Fibroblast of skin of back (primary cell): Measurements from ENCODE around the gene S100A11.

Experiments
- DNase-seq: peaks from one replicate; pipeline ENCODE4 v3.0.0-alpha.2; 2013

S100A11 gene

DNA sequence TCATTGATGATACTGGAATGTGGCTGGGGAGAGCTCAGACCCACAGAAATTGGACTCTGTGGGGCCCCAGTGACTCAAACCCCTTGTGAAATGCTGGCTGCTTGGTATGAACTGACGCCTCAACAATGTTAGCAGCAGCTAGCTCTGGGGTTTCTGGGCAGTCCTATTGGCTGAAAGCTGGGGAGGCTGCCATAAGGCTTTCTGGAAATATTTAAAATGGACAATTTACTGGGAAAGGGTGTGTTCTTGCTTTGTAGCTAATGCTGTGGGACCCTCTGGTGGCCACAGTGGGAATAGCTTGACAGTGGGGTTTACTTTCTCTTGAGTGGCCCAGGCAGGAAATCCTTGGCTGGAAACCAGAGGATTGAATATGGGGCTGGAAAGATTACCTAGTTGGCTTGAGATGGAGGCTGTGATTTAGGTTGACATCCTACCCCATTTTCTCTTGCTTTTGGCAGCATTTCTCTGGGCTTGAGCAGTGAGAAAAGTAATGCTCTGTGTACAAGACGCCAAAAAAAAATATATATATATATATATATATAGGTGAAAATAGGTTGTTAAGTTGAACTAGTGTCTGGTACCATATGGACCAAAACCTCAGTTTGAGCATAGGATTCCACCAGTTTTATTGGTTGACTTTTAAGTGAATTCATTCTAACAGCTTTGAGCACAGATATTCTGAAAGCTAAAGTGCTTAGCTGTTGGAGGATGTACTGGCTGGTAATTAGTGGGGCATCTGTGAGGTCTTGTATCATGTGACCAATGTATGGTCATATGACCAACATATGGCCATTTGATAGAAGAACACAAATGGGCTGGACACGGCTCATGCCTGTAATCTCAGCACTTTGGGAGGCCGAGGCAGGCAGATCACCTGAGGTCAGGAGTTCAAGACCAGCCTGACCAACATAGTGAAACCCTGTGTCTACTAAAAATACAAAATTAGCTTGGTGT lies 34.9 kb downstream of the S100A11 start:
- peak; percentile 87 for DNase-seq

DNA sequence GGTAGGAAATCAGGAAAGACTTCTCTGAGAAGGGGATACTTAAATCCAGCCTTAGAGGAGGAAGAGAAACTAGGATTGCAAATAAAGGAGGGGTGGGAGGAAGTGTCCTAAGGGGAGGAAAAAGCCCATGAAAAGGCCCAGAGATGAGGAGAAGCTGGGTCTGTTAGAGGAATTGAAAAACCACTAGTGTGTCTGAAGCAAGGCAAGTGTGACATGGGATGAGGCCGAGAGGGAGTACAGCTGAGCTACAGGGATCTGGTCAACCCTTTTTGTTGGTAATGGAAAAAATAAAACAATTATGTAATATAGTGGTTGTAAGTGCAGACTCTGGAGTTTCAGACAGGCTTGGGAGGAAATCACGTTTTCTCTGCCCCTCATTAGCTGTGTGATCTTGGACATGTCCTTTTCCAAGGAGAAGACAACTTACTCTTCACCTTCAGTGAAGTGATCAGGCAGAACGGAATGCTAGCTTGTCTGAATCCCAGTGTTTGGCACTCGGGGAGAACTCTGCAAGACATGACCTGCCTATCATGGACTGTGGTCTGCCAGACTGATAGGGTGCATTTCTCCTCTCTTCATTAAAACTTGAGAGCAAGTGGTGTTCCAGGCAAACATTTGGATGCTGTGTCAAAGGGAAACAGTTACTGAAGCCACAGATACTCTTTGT lies 35.7 kb downstream of the S100A11 start:
- no peak for DNase-seq

DNA sequence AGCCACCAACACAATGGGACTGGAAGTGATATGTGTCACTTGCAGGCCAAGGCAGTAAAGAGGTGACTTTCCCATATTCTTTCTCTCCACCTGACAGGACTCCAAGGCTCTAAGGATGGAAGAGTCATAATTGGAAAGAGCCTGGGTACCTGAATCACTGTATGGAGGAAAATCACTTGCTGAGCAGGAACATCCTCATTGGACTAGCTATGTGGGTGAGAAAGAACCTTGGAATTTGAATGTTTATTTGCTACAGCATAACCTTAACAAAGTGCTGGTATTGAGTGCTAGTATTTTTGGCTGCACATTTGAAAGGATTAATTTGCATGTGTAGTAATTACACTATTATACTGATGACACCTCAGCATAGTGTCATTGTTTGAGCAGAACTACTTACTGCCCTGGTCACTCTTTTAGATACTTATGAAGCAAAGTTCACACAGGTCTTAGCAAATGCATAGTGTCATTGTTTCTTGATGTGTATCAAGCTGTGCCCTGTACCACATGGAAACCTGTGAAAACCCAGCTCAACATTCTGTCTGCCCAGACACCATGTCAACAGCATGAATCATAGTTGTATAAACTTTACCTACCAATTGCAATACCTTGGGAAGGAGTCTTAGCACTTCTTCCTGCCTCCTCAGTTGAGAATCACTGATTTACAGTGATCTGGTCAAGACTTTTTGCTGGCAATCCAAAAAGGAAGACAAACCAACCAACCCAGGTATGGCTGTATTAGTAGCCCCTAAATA lies 38.0 kb downstream of the S100A11 start:
- DNase-seq = no peak

DNA sequence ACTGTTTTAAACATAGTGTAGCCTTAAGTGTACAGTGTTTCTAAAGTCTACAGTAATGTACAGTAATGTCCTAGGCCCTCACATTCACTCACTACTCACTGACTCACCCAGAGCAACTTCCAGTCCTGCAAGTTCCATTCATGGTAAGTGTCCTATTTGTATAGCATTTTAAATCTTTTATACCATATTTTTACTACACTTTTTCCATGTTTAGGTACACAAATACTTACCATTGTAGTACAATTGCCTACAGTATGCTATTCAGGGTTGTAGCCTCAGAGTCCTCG lies 39.6 kb downstream of the S100A11 start:
- DNase-seq = no peak

DNA sequence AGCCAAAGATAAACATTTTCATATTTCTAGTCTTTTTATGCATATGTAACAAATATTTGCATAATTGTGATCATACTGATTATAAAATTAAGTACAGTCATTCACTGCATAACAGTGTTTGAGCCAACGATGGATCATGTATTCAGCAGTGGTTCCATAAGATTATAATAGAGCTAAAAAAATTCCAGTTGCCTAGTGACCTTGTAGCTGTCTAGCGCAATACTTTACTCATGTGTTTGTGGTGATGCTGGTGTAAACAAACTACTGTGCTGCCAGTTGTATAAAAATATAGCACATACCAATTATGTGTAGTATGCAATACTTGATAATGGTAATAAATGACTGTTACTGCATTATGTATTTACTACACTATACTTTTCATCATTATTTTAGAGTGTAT lies 41.0 kb downstream of the S100A11 start:
- no peak for DNase-seq

DNA sequence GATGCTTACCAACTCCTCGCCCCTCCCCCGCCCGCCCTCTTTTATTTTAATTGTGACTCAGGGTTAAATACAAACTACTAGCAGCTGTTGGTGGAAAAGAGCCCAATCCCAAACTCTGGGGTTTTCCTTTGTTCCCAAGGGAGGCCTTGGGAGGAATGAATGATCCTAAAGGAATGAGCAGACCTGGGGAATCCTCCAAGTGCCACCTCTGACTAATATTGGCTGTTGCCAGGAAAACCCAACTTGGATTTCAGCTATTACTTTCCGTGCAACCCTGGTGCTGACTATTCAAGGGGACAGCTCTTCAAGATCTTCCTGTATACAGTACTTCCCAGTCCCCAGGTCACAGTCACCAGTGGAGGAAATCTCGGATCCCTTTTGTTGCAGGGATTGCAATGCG lies 41.8 kb downstream of the S100A11 start:
- DNase-seq = peak; percentile 100

DNA sequence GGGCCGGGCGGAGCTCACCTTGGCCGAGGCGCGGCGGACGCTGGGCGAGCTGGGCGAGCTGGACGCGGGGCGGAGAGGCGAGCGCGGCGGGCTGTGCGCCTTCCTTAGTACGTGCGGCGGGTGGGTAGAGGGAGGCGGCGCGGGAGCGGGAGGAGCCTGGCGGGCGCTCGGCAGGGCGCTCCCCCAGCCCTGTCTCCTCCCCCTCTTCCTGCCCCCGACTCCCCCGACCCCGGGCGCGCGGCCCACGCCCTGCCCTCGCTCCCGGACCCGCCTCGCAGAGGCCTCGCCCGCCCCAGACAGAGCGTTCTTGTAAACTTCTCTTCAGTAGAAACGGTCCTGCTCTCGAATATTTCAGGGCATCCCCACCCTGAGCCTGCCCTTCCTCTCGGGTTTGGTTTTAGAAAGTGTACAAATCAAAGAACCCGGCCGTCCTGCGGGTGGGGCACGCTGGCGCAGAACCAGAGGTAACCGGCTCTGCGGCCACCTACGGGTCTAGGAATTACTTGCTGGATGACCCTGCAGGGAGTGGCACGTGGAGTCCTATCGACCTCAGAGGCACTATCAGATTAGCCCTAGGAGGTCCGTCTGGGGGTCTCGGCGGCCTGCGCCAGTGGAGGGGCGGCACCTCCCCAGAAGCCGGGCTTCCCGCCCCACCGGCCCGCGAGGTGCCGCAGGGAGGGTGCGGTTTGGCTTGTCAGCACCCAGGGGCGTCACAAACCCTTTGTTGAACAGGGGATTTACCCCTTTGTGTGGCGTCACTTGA lies 42.9 kb downstream of the S100A11 start, which contains the start of gene S100A10:
S100A10 (minus strand) TSS at position 126 of the 763 bp plus-strand sequence. CDS start 7,629 bp downstream, outside the sequence.
- peak; percentile 85 for DNase-seq

DNA sequence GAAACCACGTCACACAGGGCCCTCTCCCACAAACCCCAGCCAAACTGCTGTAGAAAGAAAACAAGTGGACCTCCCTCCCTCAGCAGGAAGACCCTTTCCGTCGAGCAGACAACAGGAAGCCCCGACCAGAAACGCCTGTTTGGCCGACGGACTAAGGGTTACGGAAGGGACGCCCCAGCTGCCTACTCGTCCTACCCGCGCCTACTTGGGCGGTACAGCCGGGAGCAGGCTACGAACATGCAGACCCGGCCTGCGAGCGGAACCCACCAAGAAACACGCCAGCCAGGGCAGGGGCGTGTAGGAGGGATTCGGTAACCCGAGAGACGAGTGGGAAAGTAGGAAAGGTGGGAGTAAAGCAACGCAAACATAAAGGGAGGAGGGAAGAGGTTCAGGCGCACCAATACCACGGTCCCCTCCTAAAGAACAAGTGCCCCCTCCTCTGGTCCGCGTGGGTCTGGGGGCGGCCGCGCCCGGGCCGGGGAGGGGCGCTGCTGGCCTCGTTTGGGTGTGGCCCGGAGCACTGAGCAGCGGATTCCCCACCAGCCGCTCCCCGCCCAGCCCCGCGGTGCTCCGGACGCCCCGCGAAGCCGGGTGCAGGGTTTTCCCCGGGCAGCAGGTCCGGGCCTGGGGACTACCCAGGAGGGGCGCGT lies 43.6 kb downstream of the S100A11 start:
- DNase-seq = peak; percentile 47

DNA sequence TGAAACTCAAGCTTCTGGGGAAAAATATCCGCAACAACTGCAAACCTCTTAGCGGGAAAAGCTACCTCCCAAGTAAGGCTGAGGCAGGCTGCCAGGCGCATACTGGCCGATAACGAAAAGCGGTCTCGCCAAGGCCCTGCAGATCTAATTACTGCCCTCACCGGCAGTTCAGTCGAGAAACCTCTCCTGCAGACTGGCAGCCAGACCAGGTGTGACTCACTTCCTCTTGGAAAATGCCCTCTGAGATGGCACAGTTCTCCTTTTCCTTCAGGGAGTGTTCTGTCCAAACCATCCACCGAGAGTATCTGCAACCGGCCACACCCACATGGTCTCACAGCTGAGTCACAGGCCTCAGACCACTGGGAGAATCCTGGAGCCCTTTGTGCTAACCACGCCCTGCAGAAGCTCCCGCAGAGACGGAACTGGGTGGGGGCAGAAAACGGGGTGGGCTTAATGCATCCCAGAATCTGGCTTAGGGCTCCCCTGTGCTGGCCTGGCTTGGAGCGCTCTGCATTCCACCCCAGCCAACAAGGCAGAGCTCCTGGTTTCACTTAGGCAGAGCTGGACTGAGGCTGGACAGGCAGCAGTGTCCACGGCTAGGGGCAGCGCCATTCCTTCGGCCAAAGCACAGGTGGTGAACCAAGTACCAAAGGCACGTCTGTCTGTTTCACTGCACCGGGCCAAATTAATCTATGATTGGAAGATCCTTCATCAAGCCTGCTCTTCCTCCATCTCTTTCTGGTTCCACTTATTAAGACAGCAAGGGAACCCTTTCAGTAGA lies 44.3 kb downstream of the S100A11 start:
- peak; percentile 97 for DNase-seq

DNA sequence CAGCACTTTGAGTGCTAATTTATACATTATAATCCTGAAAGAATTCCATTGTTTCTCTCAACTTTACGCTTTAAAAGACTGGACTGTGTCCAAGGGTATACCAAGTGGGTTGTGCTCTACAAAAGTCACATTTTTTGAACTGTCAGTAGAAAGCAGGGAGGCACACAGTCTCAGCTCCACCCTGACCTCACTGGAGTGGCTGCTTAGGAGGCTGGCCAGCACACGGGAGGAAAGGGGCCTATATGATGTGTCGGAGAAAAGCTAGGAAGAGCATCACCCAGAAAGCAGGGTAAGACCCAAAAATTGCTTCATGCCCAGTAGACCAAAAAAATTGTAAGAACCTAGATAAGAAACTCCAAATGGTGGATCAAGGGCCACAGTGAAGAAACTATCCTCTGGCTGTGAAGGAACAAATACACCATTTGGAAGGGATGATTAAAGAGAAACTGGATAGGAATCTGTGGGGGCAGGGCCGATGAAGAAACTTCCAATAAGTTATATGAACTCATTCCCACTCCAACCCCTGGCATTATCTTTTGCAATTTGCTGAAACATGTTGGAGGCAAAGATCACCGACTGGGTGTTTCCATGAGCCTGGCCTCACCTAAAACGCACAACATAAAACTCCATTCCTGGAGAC lies 45.0 kb downstream of the S100A11 start:
- no peak for DNase-seq

DNA sequence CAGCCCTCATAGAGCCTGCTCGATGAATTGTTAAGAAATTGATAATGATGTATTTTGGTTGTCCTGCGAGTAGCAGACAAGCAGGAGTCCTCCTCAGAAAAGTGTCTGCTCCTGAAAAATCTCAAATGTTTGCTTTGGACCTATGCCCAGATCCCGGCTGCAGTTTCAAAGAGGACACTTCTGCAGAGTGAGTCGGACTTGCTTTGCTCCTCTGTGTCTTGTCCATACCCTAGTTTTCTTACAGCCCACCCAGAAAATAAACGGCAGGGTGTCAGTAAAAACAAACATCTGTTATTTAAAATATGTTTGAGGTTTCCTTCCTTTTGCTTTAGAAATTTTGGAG lies 46.0 kb downstream of the S100A11 start:
- peak; percentile 87 for DNase-seq

DNA sequence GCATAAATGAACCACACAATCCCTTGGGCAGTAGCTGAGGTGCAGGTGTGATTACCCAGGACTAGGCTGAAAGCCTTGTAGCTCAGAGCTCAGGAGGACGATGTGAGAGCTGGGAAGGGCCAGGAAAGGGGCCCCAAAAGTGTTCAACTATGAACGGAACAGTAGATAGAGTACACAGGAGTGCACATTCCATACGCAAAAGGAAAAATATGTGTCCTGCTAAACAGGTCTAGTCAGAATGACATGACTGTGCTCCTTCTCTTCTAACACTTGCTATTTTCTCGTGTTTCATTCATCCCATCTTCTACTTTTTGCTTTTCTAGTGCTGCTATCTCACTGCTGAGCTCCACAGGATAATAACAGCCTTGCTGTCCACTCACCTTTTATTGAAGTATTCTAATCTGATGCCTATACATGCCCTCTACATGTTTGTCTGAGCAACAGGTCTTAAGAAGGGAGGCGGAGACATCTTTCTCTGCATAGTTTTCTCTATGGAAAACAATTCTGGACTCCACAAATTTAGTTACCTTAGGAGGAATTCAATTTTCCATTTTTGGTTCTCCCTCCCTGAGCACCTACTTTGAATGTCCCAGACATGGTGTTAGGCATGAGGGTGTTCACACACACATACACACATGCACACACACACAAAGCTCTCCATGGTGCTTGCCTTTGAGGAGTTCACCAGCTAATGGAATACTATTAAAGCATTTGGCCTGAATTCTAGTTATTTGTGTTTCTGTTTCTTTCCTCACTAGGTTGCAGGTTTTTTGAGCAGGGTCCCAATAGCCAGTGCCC lies 46.5 kb downstream of the S100A11 start:
- no peak for DNase-seq

DNA sequence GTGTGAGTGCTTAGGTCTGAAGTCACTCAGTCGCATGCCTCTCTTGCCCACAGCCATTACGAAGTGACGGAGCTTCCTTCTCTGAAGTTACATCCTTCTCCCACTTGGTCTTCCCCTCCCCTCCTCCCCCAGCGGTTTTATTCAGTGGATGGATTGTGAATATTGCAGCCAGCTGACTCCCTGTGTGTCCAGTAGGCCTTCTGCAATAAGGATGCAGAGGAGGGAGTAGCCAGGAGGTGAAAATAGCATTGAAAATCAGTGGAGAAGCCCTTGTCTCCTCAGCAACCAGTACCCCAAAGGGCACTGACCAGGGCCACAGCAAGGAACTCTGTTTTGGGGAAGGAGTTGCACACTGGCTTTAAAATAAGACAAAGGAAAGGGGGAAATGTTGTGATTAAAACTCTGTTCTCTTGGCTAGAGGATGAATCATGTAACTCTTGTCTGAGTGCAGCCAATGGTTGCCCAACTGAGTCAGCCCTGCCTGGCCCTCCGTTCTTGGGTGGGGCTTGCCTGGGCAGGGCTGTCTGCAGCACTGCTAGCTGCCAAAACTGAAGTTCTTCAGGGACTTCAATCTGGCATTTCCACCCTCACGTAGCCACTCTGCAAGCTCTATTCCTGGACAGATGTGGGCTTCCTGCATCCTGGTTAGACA lies 47.5 kb downstream of the S100A11 start:
- peak; percentile 93 for DNase-seq

DNA sequence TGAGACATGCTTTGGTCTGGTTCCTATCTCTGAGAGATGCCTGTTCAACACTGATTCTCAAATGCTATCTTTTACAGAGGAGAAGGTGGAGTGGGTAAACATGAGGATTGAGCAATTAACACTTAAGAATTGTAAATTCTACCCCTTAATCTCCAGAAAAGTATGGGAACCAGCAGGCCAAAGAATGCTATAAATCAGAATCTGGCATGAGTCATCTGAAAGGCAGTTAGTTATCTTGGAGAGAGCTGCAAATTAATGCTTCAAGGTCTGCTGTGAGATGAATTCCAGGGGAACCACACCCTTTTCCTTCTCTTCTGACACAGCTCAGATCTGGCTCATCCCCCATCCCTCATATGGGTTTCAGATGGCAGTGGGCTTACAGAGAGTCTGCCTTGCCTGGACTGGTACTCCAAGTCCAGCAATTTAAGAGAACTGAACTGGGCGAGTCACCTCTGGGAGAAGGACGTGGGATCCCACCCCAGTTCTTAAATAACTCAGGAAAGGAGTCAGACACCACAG lies 48.3 kb downstream of the S100A11 start:
- DNase-seq = peak; percentile 97

DNA sequence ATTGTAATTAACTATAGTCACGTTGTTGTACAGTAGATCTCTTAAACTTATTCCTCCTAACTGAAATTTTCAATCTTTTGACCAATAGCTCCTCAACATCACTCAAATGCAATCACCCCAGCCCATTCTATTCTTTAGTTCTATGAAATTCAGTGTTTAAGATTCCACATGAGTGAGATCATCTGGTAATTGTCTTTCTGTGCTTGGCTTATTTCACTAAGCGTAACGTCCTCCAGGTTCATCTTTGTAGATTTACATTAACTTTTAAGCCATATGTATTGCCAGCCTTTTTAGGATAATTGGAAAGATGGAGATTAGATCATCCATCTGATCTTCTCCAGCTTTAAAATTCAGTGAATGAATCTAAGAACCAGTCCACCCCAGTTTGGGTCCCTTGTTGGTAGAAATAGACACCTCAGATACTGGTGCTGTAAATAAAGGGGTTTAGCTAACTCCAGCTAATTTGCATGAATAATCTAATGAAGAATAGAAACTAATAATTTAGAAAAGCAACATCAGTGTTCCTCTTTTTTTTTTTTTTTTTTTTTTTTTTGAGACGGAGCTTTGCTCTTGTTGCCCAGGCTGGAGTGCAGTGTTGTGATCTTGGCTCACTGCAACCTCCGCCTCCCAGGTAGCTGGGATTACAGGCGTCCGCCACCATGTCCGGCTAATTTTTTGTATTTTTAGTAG lies 50.2 kb downstream of the S100A11 start:
- peak; percentile 46 for DNase-seq

DNA sequence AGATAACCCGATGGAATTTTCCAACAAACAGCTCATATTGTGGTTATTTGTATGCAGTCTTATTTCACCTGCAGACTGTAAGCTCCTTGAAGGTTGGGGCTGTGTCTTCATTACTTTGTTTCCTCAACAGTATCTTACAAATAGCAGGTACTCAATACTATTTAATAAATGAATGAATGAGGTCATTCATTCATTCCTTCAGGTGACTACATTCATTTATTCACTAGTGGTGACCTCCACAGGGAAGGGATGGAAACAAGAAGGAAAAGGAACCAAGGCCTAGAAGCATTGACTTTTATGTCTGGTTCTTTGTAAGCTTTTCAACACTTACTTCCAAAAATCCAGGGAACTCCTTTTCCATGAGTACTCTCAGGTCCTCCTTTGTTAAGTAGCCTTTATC lies 51.0 kb downstream of the S100A11 start:
- no peak for DNase-seq

DNA sequence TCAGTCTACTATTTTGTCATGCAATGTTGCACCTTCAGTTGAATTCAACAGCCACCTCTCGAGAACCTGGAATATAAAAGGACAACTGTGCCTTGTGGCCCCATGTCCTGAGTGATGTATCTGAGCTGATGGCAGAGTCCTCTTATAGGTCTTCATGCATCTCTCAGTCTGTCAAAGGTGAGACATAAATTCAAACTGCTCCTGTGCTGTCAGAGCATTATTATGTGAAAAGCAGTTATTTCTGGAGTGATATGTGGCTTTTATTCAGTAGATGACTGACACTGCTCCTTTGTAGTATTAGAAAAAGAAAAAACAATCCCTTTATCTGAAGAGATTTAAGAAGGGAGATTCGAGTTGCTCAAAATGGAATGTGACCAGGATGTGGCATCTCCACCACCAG lies 51.5 kb downstream of the S100A11 start:
- no peak for DNase-seq

DNA sequence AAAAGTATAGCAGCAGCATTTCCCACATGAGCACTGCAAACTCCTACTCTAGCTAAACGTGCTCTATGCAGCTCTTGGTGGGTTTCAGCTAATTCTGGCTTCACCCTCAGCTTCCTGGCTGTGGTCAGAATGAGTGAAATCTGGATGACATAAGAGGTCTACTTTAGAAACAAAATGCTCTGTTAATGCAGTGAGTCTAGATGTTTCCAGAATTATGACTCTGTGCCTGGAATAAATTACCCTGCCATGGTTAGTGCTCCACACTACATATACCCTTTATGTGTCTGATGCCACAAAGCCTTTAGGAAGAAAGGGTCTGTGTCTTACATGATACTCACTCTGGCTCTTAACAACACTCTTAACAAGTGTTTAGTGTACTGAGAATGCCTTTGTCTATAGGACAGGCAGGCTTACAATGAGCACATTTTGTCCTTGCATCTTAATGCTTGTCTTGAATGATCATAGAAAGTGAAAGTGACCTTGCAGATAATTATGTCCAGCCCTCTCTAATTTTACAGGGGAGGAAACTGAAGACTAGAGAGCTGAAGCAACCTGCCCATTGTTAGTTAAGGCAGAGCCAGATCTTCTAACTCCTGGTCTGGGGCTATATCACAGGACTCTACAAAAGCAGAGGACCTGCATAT lies 52.4 kb downstream of the S100A11 start:
- peak; percentile 30 for DNase-seq
